Choroid plexus epithelial cell (primary cell): ENCODE measurements around the gene ATP13A4.

Experiments
- DNase-seq: peaks from one replicate; pipeline ENCODE4 v3.0.0-alpha.2; 2010; ENCODE audit warnings: low read depth
- H3K4me3 ChIP-seq: 2 replicates; pipeline ENCODE4 v1.5.1; 2011; ENCODE audit warnings: low read depth, mild to moderate bottlenecking, control low read depth, low read length, moderate library complexity
- TF ChIP-seq, protein P1 (sequence below): conservative IDR thresholded peaks from 2 replicates; pipeline ENCODE4 v1.5.1; 2011; ENCODE audit warnings: low read depth, mild to moderate bottlenecking, control low read depth, inconsistent platforms, low read length, moderate library complexity

ATP13A4 gene

DNA sequence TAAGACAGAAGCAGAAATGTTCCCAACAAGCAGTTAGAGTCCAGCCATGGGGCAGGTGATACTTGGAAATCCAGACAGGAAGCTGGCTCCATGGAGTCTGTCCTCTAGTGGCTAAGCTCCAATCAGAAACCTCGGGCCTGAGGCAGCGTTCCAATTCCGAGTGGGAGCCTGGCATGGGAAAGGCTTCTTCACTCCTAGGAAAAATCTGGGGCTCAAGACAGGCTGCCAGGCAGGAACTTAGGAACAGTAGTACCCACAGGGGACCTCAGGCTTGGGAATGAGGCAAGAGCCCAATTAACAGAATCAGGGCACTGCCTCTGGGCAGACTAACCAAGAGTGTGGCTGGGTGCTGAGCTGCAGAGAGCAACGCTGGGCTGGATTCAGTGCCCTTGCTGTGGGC is 6.2 kb upstream of the ATP13A4 start:
- TF ChIP-seq, protein P1, sequence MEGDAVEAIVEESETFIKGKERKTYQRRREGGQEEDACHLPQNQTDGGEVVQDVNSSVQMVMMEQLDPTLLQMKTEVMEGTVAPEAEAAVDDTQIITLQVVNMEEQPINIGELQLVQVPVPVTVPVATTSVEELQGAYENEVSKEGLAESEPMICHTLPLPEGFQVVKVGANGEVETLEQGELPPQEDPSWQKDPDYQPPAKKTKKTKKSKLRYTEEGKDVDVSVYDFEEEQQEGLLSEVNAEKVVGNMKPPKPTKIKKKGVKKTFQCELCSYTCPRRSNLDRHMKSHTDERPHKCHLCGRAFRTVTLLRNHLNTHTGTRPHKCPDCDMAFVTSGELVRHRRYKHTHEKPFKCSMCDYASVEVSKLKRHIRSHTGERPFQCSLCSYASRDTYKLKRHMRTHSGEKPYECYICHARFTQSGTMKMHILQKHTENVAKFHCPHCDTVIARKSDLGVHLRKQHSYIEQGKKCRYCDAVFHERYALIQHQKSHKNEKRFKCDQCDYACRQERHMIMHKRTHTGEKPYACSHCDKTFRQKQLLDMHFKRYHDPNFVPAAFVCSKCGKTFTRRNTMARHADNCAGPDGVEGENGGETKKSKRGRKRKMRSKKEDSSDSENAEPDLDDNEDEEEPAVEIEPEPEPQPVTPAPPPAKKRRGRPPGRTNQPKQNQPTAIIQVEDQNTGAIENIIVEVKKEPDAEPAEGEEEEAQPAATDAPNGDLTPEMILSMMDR, result no peak
- DNase-seq, result no peak
- no peak overlapping the region for H3K4me3 ChIP-seq

DNA sequence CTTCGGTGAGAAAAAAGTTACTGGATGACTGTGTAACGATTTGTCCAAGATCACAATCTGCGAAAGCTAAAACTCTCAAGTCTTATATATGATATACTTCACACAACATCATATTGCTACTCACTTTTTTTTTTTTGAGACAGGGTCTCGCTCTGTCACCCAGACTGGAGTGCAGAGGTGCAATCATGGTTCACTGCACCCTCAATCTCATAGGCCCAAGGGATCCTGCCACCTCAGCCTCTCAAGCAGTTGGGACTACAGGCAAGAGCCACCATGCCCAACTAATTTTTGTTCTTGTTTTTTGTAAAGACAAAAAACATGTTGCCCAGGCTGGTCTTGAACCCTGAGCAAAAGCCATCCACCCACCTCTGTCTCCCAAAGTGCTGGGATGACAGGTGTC is 5.4 kb upstream of the ATP13A4 start:
- TF ChIP-seq, protein P1, result no peak
- DNase-seq, result no peak
- H3K4me3 ChIP-seq, result no peak overlapping the region

DNA sequence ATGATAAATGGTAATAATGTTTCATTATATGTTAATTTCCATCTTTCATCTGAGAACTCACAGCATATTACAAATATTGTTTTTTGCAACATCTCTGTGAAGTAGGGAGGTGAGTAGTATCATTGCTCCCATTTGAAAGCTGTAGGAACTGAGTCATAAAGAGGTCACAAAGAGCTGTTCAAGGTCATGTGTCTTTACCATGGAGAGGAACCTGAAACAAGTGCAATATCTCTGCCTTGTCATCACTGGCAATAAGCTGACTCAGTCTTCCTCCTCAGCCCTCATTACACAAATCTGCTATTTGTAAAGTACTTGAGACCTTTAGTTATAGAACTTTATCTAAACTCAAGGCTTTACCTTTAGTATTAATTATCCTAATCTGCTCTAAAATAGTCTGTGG is 4.4 kb upstream of the ATP13A4 start:
- DNase-seq, result no peak
- TF ChIP-seq, protein P1, result no peak

DNA sequence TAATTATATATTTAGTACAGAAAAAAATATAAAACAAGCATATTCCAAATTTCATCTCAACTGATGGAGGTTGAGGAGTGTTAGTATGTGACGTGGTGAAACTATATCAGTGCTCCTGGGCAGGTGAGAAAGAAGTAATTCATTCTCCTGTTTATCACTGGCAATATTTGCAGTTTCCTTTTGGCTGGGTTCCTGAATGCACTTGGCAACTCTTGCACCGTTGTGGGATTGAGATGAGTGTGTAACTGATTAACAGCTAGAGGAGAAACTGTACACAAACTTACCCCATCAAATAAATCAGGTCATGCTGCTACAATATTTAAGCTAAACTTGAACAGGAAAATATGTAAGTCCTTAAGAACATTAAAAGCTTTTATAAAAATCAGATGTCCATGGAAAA is 2.1 kb upstream of the ATP13A4 start:
- no peak overlapping the region for H3K4me3 ChIP-seq
- no peak for DNase-seq
- TF ChIP-seq, protein P1, result no peak

More for the DNA sequence above, 4.4 kb upstream of the ATP13A4 start:
- no peak overlapping the region for H3K4me3 ChIP-seq

GRCh38 chr3:193553586-193553985 is 1.1 kb downstream of the ATP13A4 start:
- no peak for DNase-seq
- H3K4me3 ChIP-seq, result no peak overlapping the region
- TF ChIP-seq, protein P1, result no peak

GRCh38 chr3:193552923-193553322 is 1.8 kb downstream of the ATP13A4 start:
- TF ChIP-seq, protein P1, result no peak
- no peak for DNase-seq
- H3K4me3 ChIP-seq, result no peak overlapping the region

DNA sequence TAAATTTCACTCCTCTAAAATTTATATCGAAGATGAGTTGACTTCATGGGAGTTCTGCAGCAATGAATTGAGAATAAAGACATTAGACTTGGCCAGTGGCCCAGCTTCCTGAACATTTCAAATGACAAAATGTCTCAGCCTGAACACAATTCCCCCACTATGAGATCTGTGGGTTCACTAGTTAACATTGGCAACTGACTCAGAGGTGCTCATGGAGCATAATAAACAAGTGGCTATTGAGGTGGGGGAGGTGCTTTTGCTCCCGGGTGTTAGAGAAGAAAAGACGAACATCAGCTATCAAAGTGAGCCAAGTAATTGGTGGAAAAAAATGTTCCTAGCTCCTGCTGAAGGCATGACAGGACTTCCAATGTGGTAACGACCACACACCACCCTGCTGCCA is 6.3 kb downstream of the ATP13A4 start:
- DNase-seq, result no peak
- TF ChIP-seq, protein P1, result no peak
- no peak overlapping the region for H3K4me3 ChIP-seq
